Chondrocyte (in vitro differentiated cells): ENCODE results near the gene TMEM37. TPM values are rescaled to one million over a fixed set of nuclear protein-coding genes. Genes with fewer than 3 reads are reported as not detected.

Experiments
- DNase-seq: peaks from one replicate; pipeline ENCODE4 v3.0.0; 2021; ENCODE audit warnings: mixed read lengths, low spot score
- H3K27ac Mint-ChIP-seq: one replicate; pipeline ENCODE4 v1.8.0; 2021; ENCODE audit warnings: mild to moderate bottlenecking, moderate library complexity, mixed read lengths; ENCODE audit not compliant: unreplicated experiment
- H3K27me3 Mint-ChIP-seq: 2 replicates; pipeline ENCODE4 v1.8.0; 2021; ENCODE audit warnings: low read depth, mixed read lengths
- H3K36me3 Mint-ChIP-seq: 2 replicates; pipeline ENCODE4 v1.8.0; 2021; ENCODE audit warnings: low read depth, mixed read lengths
- H3K4me1 Mint-ChIP-seq: 2 replicates; pipeline ENCODE4 v1.8.0; 2021; ENCODE audit warnings: low read depth, mild to moderate bottlenecking, mixed read lengths
- H3K4me3 Mint-ChIP-seq: one replicate; pipeline ENCODE4 v1.8.0; 2021; ENCODE audit warnings: mild to moderate bottlenecking, moderate library complexity, mixed read lengths; ENCODE audit not compliant: unreplicated experiment
- H3K9me3 Mint-ChIP-seq: 2 replicates; pipeline ENCODE4 v1.8.0; 2021; ENCODE audit warnings: low read depth, mixed read lengths
- CTCF ChIP-seq: fragments of 200-600 bp; sonication (generic); IDR thresholded peaks from 2 replicates; pipeline ENCODE4 v1.5.0; 2021; ENCODE audit warnings: antibody characterized with exemption, mild to moderate bottlenecking, moderate library complexity
- total RNA-seq: library from RNA; stranded (reverse); gene quantifications from 3 replicates; pipeline ENCODE4 v1.2.1, GENCODE V29; 2021

The TMEM37 gene
- total RNA-seq, 1 donor from 2014 or later = 0.77 TPM

GRCh38 chr2:119453972-119454593 lies 22.4 kb downstream of the TMEM37 start:
- Mint-ChIP-seq H3K4me1 (peaks cover 6% of the 10 kb centered on the region), H3K27me3 (peaks cover 60% of the 10 kb centered on the region), H3K27ac (no peak overlapping the region), H3K9me3 (peaks cover 3% of the 10 kb centered on the region), H3K36me3 (peaks cover 2% of the 10 kb centered on the region), H3K4me3 (no peak overlapping the region)
- no peak for TF ChIP-seq CTCF
- DNase-seq = no peak

DNA sequence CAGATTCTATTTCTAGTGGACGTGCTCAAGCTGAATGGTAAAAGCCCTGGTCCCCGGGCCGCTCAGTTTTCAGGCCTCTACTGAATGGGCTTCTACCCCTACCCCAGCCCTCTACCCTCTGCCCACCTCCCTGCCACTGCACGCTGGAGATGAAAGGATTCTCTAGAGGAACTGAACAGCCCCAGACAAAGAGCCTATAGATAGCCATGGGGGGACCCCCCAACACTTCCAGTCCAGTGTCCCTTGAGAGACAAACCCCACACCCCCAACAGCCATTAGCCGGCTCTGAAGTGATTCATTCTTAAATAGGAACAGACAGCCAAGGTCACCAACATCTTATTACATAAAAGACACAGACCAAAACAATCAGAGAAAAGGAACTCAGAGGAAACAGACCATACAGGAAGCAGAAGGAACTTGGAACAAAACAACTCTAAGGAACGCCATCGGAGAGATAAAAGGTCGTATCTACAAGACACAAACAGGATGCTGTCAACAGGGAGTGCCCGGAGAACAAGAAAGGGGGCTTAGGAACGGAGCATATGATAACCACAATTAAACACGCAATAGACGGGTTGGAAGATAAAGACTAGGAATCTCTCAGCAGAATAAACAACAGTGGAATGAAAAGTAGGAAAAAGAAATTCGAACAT lies 23.5 kb downstream of the TMEM37 start:
- Mint-ChIP-seq H3K4me1 (peaks cover 6% of the 10 kb centered on the region), H3K9me3 (peaks cover 3% of the 10 kb centered on the region), H3K27me3 (peaks cover 67% of the 10 kb centered on the region), H3K4me3 (no peak overlapping the region), H3K27ac (no peak overlapping the region), H3K36me3 (peaks cover 2% of the 10 kb centered on the region)
- TF ChIP-seq CTCF = no peak
- DNase-seq = no peak

GRCh38 chr2:119460076-119460475 lies 28.4 kb downstream of the TMEM37 start:
- Mint-ChIP-seq H3K27me3 (peaks cover 31% of the 10 kb centered on the region), H3K4me3 (no peak overlapping the region), H3K4me1 (peaks cover 11% of the 10 kb centered on the region), H3K27ac (no peak overlapping the region), H3K9me3 (peaks cover 3% of the 10 kb centered on the region), H3K36me3 (peaks cover 2% of the 10 kb centered on the region)
- no peak for TF ChIP-seq CTCF
- no peak for DNase-seq

DNA sequence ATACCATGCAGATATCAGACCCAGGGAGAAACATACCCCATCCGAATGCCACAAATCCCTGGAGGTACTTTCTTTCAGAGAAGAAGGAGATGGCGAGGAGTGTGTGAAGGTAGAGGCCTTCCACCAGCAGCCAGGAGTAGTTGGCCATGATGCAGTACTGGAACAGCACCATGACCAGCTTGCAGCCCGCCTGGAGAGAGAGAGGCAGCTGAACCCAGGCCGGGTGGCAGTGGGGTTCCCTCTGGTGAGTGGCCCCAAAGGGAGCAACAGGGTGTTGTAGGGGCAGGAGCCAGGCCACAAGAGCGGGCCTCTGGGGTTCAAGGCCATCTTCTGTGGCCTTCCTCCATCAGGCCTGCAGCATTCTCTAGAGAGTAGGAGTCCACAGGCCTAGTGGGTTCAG lies 30.2 kb downstream of the TMEM37 start:
- peaks cover 24% of the 10 kb centered on the region for H3K27me3 Mint-ChIP-seq
- H3K36me3 Mint-ChIP-seq = no peaks in the 10 kb centered on the region
- peaks cover 6% of the 10 kb centered on the region for H3K4me1 Mint-ChIP-seq
- no peak overlapping the region for H3K4me3 Mint-ChIP-seq
- no peak for TF ChIP-seq CTCF
- H3K27ac Mint-ChIP-seq = no peak overlapping the region
- H3K9me3 Mint-ChIP-seq = no peaks in the 10 kb centered on the region
- no peak for DNase-seq

GRCh38 chr2:119462574-119462973 lies 30.9 kb downstream of the TMEM37 start:
- no peaks in the 10 kb centered on the region for H3K9me3 Mint-ChIP-seq
- peaks cover 6% of the 10 kb centered on the region for H3K4me1 Mint-ChIP-seq
- H3K27ac Mint-ChIP-seq = no peak overlapping the region

More at GRCh38 chr2:119462574-119462973, 30.9 kb downstream of the TMEM37 start:
- no peak overlapping the region for H3K4me3 Mint-ChIP-seq
- H3K36me3 Mint-ChIP-seq = no peaks in the 10 kb centered on the region
- TF ChIP-seq CTCF = no peak
- peaks cover 24% of the 10 kb centered on the region for H3K27me3 Mint-ChIP-seq
- DNase-seq = no peak
